Uterus (tissue), 2 donors: ENCODE measurements around the gene SUCLG2.

Source experiments
- CTCF ChIP-seq, 4 experiments: fragments of 200-600 bp in 2 of 4; fragments of 450-650 bp in 2 of 4; sonication (generic) in 2 of 4; IDR thresholded peaks; one replicate each; pipeline ENCODE4 v1.5.1; 2016 to 2019; ENCODE audit warnings: antibody characterized with exemption in 4 of 4, mild to moderate bottlenecking in 2 of 4, moderate library complexity in 1 of 4
- POLR2A ChIP-seq, 2 donors: fragments of 450-650 bp; IDR thresholded peaks; one replicate each; pipeline ENCODE4 v1.6.1; 2016; ENCODE audit warnings: antibody characterized with exemption in 2 of 2, mild to moderate bottlenecking in 1 of 2, moderate library complexity in 1 of 2

DNA sequence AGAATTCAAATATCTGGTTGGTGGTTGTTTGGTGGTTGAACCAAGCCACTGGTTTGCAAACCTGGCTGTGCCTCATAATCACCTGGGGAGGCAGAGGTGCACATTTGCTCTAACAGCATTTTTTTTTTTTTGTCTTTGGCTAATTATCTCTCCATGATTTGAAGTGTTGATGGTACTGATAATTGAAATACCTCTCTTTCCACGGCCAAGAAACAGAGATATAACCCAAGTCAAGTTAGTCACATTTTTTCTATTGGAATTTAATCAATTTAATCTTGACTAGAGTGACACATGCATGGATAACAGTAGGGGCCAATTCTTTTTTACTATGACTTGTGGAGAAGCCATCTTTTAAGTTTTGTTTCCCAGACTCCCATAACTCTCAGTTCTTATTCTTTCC lies 37.5 kb upstream of the SUCLG2 start:
- TF ChIP-seq CTCF (IDR thresholded peaks at IDR 0.05) (no peak), POLR2A (IDR thresholded peaks at IDR 0.05) (no peak)
